ENCODE results near the gene IRAK1. TPM values are rescaled to one million over a fixed set of nuclear protein-coding genes. Genes with fewer than 3 reads are reported as not detected.

The IRAK1 gene
- total and polyA plus RNA-seq, 9 of the 15 experiments (the other 6 are each of a cell fraction or from before 2014, with no cell fraction given): 11.6 to 261 (median 91.6) TPM

DNA sequence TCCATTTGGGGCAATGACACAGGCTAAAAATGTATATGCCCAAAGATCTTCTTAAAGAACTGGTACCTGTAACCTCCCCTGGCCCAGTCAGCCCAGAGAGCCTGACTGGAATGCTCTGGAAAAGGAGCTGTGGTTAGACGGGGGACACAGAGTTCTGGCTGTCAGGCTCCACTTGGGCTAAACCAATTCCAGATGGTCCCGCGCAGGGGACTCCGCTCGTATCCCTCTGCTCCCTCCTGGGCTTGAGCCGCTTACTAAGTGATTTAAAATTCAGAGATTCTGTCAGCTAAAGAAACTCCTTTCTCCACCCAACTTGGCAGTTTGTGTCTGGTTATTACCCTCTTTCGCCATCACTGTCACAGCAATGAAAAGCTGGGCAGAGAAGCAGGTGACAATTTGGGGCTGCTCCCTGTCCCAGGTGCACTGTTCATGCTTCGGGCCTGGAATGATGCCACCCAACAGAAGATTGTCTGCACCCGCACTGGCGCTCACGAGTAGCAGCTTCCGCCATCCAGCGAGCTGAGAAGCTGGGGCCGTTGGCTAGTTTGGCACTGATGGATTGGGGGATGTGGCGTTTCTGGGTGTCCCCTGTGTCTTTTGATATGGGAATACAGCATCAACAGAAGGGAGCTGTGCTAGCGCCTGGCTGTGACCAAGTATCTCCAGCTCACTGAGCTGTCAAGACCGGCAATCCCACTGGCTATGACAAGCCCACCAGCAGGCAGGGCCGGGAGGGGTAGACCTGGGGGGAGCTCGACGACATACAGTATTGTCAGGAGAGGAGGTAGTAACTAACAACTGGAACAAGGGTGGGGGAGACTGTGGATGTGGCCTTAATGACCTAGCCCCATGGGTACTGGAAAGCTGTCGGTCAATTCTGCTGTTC is 6.7 kb upstream of the IRAK1 start:
- CTCF ChIA-PET (ENCODE audit: low intra/inter-chr PET ratio): no interaction called here
- BruUV-seq (replicated peaks): no TSS peak
- POLR2A ChIA-PET: interaction anchor here (0.6 to 2.7 kb wide), 6 partner anchors 8 to 1051 kb away, joined by 3 to 8 read pairs (median 4); no protein-coding TSS in a partner anchor

More for the DNA sequence above, 6.7 kb upstream of the IRAK1 start:
- H4K20me1 ChIP-seq (replicated peaks; ENCODE audit: control insufficient read depth, insufficient read depth, low read length): no peaks in the 10 kb centered on the region
- no peak overlapping the region for H2AFZ ChIP-seq (ENCODE audit: low read depth, low read length)
- 92% methylated on average over 19 of the region's 21 CpGs for WGBS (ENCODE audit: insufficient coverage, low coverage, missing lambda C conversion rate)
- H3K4me2 ChIP-seq (ENCODE audit: insufficient read depth, low read length): no peak overlapping the region
- no peak overlapping the region for H3K9ac ChIP-seq (ENCODE audit: insufficient read depth in 1 of 2, low read depth in 2 of 2, low read length in 2 of 2)
- in situ Hi-C loops (cut with MboI): no loop called here
- FAIRE-seq: no peak
- no peak for ATAC-seq
- H3K27me3 ChIP-seq (ENCODE audit: control insufficient read depth in 2 of 2, insufficient read depth in 2 of 2, low read length in 2 of 2): no peaks in the 10 kb centered on the region
- no peak overlapping the region for H3K4me3 ChIP-seq
- H3K4me1 ChIP-seq (replicated peaks in 1 of 2; ENCODE audit: control insufficient read depth in 2 of 2, insufficient read depth in 2 of 2, low read length in 2 of 2): peaks cover 6 to 25% of the 10 kb centered on the region in 2 experiments; a peak in 4 of 5 replicates
- peaks cover 61% of the 10 kb centered on the region; the same call in 2 of the 3 replicates for H3K36me3 ChIP-seq (ENCODE audit: control insufficient read depth, insufficient read depth, low read length)
- TF ChIP-seq, protein P1, sequence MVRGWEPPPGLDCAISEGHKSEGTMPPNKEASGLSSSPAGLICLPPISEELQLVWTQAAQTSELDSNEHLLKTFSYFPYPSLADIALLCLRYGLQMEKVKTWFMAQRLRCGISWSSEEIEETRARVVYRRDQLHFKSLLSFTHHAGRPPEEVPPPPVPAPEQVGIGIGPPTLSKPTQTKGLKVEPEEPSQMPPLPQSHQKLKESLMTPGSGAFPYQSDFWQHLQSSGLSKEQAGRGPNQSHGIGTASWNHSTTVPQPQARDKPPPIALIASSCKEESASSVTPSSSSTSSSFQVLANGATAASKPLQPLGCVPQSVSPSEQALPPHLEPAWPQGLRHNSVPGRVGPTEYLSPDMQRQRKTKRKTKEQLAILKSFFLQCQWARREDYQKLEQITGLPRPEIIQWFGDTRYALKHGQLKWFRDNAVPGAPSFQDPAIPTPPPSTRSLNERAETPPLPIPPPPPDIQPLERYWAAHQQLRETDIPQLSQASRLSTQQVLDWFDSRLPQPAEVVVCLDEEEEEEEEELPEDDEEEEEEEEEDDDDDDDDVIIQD (CRISPR knock-in tag; IDR thresholded peaks at IDR 0.05): no peak
- no peak for TF ChIP-seq NR3C1 (CRISPR knock-in tag; IDR thresholded peaks at IDR 0.05)
- TF ChIP-seq HNRNPLL (IDR thresholded peaks at IDR 0.05; ENCODE audit: low read depth, low read length, poor library complexity, severe bottlenecking): no peak
- no peak for TF ChIP-seq ZNF311 (CRISPR knock-in tag; IDR thresholded peaks at IDR 0.05)
- no peak for TF ChIP-seq TBP (optimal IDR thresholded peaks at IDR 0.05; ENCODE audit: low read depth, low read length)
- no peak for TF ChIP-seq RBBP5 (IDR thresholded peaks at IDR 0.05; ENCODE audit: borderline replicate concordance, insufficient read depth, low read length, poor library complexity, severe bottlenecking)
- TF ChIP-seq PTRF (tag; IDR thresholded peaks at IDR 0.05): no peak
- TF ChIP-seq NEUROD1 (IDR thresholded peaks at IDR 0.05; ENCODE audit: borderline replicate concordance, low read depth, low read length, partially characterized antibody): no peak
- no peaks in the 10 kb centered on the region for H3K9me3 ChIP-seq (replicated peaks; ENCODE audit: control insufficient read depth, insufficient read depth, low read depth, low read length)
- no peak overlapping the region for H3K27ac ChIP-seq (ENCODE audit: extremely low read depth, low read depth, low read length)
- H3K9me1 ChIP-seq (ENCODE audit: control insufficient read depth, insufficient read depth, low read length): no peaks in the 10 kb centered on the region
- intact Hi-C loops (cut with micrococcal nuclease): no loop called here
- peaks cover 5% of the 10 kb centered on the region; the same call in 2 of the 3 replicates for H3K79me2 ChIP-seq (ENCODE audit: control insufficient read depth, insufficient read depth, low read length)
- no peak for DNase-seq (ENCODE audit: extremely low read depth in 1 of 4, low spot score in 3 of 4)
